ENCODE measurements around the gene TDRD7. TPM values are rescaled to one million over a fixed set of nuclear protein-coding genes. Genes with fewer than 3 reads are reported as not detected.
A peak's percentile ranks its signal among the peaks of the same experiment; 100 is the strongest.

Gene TDRD7
- total and polyA plus RNA-seq, 2 experiments from 2014 or later = 10.4 to 18.2 TPM

DNA sequence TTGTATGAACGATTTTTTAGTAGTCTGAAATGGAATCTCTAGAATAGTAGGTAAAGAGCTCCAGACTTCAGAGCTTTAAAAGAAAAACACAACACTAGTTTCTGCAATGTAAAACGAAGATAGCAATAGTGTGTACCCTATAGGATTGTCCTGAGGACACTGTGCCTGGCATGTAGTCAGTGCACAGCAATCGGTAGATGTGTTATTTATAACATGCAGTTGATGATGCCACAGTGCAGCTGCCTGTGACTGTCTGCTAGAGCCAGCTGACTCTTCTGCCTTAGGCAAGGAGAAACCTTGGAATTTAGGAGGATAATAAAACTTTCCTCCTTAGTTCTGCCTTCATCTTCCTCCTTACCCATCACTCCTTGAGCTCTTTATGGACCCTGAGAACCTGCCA lies 61.8 kb downstream of the TDRD7 start:
- TF ChIP-seq EZH2 (IDR thresholded peaks at IDR 0.05; ENCODE audit: borderline replicate concordance) = no peak
- TF ChIP-seq EZH2phosphoT487 (IDR thresholded peaks at IDR 0.05; ENCODE audit: low read depth, severe bottlenecking, unreplicated experiment) = no peak
- TF ChIP-seq, protein P1, sequence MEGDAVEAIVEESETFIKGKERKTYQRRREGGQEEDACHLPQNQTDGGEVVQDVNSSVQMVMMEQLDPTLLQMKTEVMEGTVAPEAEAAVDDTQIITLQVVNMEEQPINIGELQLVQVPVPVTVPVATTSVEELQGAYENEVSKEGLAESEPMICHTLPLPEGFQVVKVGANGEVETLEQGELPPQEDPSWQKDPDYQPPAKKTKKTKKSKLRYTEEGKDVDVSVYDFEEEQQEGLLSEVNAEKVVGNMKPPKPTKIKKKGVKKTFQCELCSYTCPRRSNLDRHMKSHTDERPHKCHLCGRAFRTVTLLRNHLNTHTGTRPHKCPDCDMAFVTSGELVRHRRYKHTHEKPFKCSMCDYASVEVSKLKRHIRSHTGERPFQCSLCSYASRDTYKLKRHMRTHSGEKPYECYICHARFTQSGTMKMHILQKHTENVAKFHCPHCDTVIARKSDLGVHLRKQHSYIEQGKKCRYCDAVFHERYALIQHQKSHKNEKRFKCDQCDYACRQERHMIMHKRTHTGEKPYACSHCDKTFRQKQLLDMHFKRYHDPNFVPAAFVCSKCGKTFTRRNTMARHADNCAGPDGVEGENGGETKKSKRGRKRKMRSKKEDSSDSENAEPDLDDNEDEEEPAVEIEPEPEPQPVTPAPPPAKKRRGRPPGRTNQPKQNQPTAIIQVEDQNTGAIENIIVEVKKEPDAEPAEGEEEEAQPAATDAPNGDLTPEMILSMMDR (IDR thresholded peaks at IDR 0.05; ENCODE audit: poor library complexity) = no peak
- Histone ChIP-seq H2AFZ (no peak overlapping the region), H3K4me3 (no peak overlapping the region), H3K79me2 (no peaks in the 10 kb centered on the region), H3K9me3 (ENCODE audit: low read depth) (no peaks in the 10 kb centered on the region), H3K27ac (no peak overlapping the region), H3K4me1 (ENCODE audit: insufficient read depth) (no peaks in the 10 kb centered on the region), H3K36me3 (replicated peaks; ENCODE audit: insufficient read depth, low read depth) (no peaks in the 10 kb centered on the region), H4K20me1 (ENCODE audit: insufficient read depth, poor library complexity, severe bottlenecking) (no peaks in the 10 kb centered on the region), H3K4me2 (no peak overlapping the region), H3K27me3 (no peaks in the 10 kb centered on the region), H3K9me2 (replicated peaks; ENCODE audit: insufficient read depth) (no peaks in the 10 kb centered on the region)
- WGBS (ENCODE audit: low lambda C conversion rate, missing lambda C conversion rate) = 84% methylated on average over 3 of the region's 3 CpGs
- DNase-seq (ENCODE audit: low spot score) = no peak

DNA sequence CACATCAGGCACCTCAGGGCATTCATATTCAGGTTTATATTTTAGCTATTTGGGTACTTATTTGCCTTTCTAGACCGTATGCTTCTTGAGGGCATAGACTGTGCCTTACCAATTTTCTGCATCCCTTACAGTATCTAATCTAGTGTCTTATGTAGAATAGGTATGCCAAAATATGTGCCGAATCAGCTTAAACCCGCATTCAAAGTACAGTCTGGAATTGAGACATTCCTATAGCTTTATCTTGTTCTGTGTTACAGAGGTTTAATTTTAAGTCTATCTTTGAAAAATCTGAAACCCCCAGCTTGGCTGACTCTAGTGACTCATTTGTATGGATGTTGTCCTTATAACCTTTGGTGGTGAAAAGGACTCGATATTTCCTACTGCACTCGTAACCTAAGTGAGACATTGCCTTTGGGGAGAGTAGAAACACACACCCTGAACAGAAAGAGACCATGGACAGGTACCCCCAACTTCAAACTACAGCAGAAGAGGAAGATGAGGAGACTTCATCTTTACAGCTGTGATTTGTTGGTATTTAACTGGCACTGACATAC lies 62.6 kb downstream of the TDRD7 start:
- no peak for TF ChIP-seq EZH2 (IDR thresholded peaks at IDR 0.05; ENCODE audit: borderline replicate concordance)
- no peak for TF ChIP-seq EZH2phosphoT487 (IDR thresholded peaks at IDR 0.05; ENCODE audit: low read depth, severe bottlenecking, unreplicated experiment)
- TF ChIP-seq, protein P1 (IDR thresholded peaks at IDR 0.05; ENCODE audit: poor library complexity) = no peak
- no peak overlapping the region for H3K4me3 ChIP-seq
- H4K20me1 ChIP-seq (ENCODE audit: insufficient read depth, poor library complexity, severe bottlenecking) = no peaks in the 10 kb centered on the region
- no peaks in the 10 kb centered on the region for H3K27me3 ChIP-seq
- no peaks in the 10 kb centered on the region for H3K79me2 ChIP-seq
- H3K4me2 ChIP-seq = no peak overlapping the region
- H3K9me3 ChIP-seq (ENCODE audit: low read depth) = no peaks in the 10 kb centered on the region
- no peak overlapping the region for H3K27ac ChIP-seq
- H2AFZ ChIP-seq = no peak overlapping the region
- no peak for DNase-seq (ENCODE audit: low spot score)
- 91% methylated on average over 5 of the region's 5 CpGs for WGBS (ENCODE audit: low lambda C conversion rate, missing lambda C conversion rate)
- no peaks in the 10 kb centered on the region for H3K9me2 ChIP-seq (replicated peaks; ENCODE audit: insufficient read depth)
- H3K36me3 ChIP-seq (replicated peaks; ENCODE audit: insufficient read depth, low read depth) = no peaks in the 10 kb centered on the region
- no peaks in the 10 kb centered on the region for H3K4me1 ChIP-seq (ENCODE audit: insufficient read depth)

DNA sequence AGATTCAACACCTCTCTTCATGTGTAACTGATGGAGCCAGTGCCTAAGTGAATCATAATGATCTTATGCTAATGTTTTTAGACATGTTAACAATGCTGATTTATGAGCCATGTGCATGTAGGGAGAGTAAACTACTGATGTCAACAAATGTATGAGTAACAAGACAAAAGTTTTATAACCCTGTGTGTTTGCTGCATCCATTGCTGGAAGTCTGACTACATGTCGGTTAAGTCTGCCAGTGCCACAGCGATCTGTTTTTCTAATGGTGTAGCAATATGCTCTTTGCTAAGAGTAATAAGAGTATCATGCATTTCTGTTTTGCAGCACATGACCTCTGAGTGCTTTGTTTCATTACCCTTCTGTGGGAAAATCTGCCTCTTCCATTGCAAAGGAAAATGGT lies 63.2 kb downstream of the TDRD7 start:
- WGBS (ENCODE audit: low lambda C conversion rate, missing lambda C conversion rate) = 84% methylated on average over 2 of the region's 2 CpGs
- H3K27me3 ChIP-seq = no peaks in the 10 kb centered on the region
- no peak overlapping the region for H3K4me3 ChIP-seq
- H3K27ac ChIP-seq = no peak overlapping the region
- H3K36me3 ChIP-seq (replicated peaks; ENCODE audit: insufficient read depth, low read depth) = no peaks in the 10 kb centered on the region
- H3K4me2 ChIP-seq = no peak overlapping the region
- no peaks in the 10 kb centered on the region for H3K9me2 ChIP-seq (replicated peaks; ENCODE audit: insufficient read depth)
- no peak overlapping the region for H2AFZ ChIP-seq
- no peaks in the 10 kb centered on the region for H3K9me3 ChIP-seq (ENCODE audit: low read depth)
- DNase-seq (ENCODE audit: low spot score) = peak; percentile 12
- no peaks in the 10 kb centered on the region for H3K4me1 ChIP-seq (ENCODE audit: insufficient read depth)
- H4K20me1 ChIP-seq (ENCODE audit: insufficient read depth, poor library complexity, severe bottlenecking) = no peaks in the 10 kb centered on the region
- TF ChIP-seq, protein P1 (IDR thresholded peaks at IDR 0.05; ENCODE audit: poor library complexity) = no peak
- TF ChIP-seq EZH2 (IDR thresholded peaks at IDR 0.05; ENCODE audit: borderline replicate concordance) = no peak
- TF ChIP-seq EZH2phosphoT487 (IDR thresholded peaks at IDR 0.05; ENCODE audit: low read depth, severe bottlenecking, unreplicated experiment) = no peak
- H3K79me2 ChIP-seq = no peaks in the 10 kb centered on the region

Measured in hepatocyte (in vitro differentiated cells).